Dermis microvascular lymphatic vessel endothelial cell (primary cell): ENCODE data around the gene MPDZ. TPM values are rescaled to one million over a fixed set of nuclear protein-coding genes. Genes with fewer than 3 reads are reported as not detected.
"Not testable (repeated sequence)": the region's sequence is repeated elsewhere in the genome, so short reads cannot be mapped to it uniquely, and the experiment has no call there.

Source experiments
- DNase-seq, 2 donors: peaks; one replicate each; pipeline versions ENCODE4 v3.0.0 to v3.0.0-alpha.2; 2010; ENCODE audit warnings: low read depth in 2 of 2
- total RNA-seq: library from RNA; depleted of rRNA; stranded (reverse); fragments of >200 nt; gene quantifications from 2 replicates; pipeline ENCODE4 v1.2.1, GENCODE V29; 2014

Gene MPDZ
- total RNA-seq, 1 donor from 2014 or later, result 65.6 TPM

DNA sequence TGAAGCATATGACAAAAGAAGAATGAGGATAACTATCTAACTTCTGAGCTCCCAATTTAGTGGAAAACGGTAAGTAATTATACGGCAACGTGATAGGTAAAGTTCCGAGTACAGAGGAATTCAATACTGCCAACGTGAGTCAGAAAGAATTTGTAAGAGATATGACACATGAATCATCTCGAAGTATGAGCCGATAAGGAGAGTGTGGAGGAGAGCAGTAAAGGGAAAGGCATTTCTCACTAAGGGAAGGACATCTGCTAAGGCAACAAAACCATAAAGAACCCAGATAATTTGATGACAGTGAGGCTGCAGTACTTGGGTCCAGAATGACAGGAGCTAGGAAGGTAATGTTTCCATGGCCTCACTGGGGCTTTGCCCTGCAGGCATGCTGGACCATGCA is 11.0 kb downstream of the MPDZ start:
- DNase-seq, result peak in 1 of 2 donors; percentile 81

DNA sequence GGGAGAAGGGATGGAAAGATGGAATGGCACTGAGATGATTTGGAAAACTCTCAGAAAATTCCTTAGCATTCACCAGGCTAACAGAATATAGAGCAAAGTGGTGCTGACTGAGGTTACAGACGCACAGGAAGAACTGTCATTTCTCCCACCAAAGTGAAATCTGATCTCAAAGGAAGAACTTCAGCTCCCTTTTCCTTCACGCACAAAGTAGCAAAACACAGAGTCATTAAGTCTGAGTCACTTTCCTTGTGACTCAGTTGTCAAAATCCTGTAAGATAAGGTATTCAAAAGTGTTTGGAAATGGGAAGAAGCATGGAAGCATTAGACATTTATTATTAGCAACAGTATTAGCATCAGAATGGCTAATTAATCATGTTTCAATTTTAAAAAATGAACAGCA is 11.7 kb downstream of the MPDZ start:
- DNase-seq, result peak in 1 of 2 donors; percentile 96

DNA sequence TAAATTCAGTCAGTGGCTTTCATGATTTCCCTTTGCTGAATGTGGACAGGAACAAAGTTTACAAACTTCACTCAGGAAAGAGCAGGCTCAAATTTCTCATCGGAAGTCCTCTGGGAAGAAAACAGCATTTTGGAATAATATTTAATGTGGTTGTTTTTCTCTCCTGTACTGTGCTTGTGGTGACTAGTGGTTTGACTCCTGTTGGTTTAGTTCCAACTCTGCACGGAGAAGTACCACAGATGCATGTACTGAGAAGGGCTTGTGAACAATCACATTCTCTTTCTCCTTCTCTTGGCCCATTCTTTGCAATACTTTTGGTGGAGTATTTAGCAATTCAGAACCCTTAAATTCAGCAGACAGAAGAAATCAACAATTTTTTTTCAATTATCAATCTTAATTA is 13.3 kb downstream of the MPDZ start:
- peak in 1 of 2 donors; percentile 87 for DNase-seq

DNA sequence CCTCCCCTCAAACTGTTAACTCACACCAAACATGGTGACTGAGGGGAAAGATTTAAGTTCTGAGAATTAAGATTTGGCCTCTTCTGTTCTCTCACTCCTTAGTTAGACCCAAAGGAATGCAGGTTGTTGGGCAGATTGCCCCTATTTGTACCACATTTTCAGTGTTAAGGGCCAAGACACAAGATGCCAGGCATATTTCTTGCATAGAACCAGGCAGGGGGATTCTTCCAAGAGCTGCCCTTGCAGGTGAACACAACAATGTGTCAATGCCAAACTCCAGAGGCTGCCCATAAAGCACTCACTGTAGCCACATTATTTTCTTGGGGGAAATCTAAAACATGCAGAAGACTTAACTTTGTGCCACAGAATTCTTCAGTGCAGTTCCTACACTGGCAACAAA is 14.7 kb downstream of the MPDZ start:
- DNase-seq, result no peak

DNA sequence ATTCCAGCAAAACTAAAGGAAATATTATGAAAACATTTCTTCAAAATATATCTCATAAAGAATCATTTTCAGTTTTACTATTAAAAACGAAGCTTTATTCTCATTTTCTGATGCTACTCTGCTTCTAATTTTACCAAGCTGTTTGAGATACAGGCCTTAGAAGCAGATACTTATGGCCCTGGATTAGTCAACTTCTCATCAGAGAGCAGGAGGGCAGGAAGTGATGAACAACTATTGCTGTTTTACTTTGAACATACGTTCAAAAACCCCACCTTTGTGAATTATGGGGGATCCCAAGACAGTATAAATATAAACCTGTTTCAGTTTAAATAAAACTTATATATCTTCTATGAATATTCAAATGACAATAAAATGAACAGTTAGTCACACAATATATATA is 16.0 kb downstream of the MPDZ start:
- DNase-seq, result peak in 1 of 2 donors; percentile 42

DNA sequence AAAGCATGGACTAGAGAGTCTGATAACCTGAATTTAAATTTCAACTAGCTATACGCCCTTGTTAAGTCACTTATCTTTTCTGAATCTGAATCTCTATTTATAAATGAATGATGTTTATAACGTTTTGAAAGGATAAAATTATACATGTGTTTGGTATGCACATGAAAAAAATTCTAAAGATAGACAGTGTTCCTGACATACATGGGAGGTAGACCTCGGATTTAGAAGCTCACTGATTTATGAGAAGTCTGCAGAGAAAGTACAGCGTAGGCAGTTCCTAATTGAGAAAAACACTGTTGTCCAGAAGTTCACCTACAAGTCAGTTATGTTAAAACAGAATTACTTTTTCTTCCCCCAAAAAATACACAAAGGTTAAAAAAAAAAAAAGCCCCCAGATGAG is 26.6 kb downstream of the MPDZ start:
- no peak for DNase-seq

DNA sequence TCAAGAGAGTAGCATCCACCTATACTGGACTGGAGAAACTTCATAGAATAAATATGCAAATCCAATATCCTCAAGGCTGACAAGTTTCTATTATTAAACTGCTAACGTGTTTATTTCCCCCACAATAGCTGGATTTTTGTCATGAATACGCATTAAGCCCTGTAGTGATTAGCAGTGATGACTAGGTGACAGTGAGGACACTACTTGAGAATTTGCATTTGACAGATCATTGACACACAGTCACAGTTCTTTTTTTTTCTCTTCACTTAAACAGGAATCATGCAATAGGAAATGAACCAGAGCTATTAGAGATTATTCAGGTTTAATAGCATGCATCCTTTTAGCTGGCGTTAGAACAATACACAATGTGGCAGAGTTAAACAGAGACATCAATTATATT is 35.3 kb downstream of the MPDZ start:
- DNase-seq, result no peak

DNA sequence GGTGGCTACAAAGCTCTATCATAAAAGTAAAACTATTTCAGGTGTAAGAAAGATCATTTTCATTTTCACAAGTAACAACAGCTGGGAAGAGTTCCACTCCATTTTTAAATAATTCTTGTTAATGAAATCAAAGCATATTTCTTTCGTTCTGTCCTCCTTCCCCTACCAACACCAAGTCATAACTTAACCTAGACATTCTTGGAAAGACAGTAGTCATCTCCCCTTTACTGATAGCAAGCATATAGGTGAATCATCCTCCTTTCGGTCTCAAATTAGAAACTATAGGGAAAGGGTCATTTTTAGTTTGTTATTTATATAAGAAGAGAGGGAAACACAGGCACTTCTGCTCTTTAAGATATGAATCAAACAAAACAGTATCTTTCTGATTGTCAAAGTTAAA is 38.2 kb downstream of the MPDZ start:
- no peak for DNase-seq

DNA sequence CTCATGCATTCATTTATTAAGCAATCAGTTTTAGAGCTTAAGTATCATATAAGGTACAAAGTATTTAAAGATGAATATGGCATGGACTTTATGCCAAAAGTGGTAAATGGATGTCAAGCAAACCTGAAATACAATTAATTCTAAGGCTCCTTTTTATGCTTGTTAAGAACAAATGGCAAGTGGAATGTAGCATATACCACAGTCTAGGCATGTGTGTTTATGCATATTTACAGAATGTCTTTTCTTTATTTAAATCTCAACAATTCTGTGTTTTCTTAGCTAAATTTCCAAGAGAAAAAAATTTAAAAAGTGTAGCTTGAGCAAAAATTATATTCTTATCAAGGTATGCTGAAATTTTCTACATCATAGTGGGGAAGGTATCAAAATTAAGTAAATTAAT is 39.8 kb downstream of the MPDZ start:
- no peak for DNase-seq

DNA sequence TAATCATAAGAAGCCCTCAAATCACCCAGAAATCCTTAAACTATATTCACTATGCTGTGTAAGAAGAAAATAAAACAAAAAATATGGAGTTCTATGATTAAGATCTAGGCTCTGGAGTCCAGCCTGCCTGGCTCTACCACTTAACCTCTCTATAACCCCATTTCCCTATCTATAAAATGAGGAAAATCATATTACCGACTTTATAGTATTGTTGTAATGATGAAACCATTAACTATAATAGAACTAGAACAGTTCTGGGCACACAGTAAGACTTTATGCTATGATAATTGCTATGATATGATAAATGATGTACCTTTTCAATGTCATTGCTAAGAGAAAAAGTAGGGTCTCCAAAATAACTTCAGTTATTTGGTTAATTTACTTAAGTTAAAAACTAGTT is 40.3 kb downstream of the MPDZ start:
- no peak for DNase-seq

DNA sequence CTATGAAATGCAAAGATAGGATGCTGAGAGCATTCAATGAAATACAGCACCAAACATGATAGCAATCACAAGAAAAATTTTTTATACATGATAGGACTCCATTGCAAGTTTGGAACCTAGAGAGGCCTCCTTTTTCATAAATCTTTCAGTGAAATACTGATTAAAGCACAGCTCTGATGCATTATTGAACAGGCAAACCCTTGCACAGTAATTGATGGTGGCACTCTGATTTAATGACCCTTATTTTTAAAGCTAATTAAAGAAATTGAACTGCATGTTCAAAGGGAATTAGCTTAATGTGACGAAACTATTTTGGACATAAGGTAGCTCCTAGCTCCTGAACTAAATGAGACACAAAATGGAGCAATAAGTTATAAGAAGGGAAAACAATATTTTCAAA is 44.6 kb downstream of the MPDZ start:
- DNase-seq, result no peak

DNA sequence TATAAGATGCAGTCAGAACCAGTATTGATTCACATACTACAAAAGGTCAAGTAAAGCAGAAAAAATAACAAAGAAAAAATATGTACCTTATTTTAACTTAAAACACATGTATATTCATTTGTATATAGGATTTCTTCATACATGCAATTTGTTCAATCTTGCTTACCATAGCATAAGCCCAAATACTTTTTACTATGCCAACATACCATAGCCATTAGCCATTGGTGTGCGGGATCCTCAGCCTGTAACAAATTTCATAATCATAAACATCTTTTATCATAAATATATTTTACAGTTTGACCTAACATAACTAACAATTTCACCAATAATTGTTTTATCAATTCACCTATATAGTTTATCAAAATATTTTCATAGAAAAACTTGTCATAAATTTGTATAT is 51.1 kb downstream of the MPDZ start:
- DNase-seq, result no peak

DNA sequence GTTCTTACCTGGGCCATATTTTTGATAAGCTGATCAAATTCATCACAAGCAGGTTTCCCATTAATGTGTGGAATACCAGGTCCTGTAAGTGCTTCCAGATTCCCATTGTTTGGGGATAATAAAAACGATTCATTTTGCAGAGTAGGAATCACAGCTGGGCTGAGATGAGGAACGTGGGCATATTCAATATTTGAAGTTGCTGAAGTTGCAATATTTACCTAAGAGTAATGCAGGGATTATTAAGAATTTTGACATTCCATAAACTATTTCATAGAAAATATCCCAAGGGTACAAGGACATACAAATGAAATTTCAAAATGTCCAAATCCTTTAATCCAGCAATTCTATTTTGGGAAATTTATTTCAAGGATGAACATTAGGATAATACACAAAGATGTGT is 55.1 kb downstream of the MPDZ start:
- DNase-seq, result no peak

DNA sequence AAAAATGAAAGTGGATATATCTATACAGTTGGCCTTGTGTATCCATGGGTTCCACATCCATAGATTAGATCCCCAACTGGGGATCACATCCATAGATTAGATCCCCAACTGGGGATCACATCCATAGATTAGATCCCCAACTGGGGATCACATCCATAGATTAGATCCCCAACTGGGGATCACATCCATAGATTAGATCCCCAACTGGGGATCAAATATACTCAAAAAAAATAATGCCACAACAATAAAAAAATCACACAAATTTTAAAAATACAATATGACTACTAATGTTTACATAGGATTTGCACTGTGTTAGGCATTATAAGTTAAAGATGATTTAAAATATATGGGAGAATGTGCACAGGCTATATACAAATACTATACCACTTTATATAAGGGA is 56.8 kb downstream of the MPDZ start:
- not testable (repeated sequence) for DNase-seq

DNA sequence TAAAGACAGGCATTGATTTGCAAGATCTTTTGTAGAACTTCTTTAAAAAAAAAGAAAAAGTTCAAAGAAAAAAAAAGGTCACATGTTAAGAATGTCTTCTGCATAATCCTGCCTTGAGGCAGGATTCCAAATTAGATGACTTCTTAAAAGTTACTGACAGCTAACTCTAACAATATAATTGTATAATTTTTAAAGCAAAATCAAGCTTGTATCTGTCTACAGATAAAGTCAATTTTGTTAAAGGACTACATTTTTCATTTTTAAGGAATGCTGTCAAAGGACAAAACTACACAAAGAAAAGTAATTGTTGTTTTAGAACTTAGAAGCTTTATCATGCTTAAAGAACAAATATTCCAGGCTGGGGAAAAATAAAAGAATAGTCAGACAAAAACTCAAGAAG is 57.8 kb downstream of the MPDZ start:
- DNase-seq, result no peak

DNA sequence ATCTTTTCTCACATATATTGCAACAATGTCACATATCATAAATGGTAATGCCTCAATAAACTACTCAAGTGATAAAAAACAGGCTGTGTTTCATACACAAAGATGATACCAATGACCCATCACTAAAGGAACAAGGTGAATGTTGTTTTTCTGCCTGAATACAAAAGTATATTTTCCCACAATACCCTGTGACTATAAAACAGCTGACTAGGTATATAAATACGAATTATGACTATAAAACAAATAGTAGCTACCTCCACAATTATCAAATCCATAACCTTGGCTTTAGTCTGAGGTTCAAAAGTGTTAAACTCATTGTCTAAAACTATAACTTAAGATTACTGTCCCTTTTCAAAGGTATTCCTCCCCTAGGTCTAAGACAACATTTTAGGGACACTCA is 58.7 kb downstream of the MPDZ start:
- DNase-seq, result no peak

DNA sequence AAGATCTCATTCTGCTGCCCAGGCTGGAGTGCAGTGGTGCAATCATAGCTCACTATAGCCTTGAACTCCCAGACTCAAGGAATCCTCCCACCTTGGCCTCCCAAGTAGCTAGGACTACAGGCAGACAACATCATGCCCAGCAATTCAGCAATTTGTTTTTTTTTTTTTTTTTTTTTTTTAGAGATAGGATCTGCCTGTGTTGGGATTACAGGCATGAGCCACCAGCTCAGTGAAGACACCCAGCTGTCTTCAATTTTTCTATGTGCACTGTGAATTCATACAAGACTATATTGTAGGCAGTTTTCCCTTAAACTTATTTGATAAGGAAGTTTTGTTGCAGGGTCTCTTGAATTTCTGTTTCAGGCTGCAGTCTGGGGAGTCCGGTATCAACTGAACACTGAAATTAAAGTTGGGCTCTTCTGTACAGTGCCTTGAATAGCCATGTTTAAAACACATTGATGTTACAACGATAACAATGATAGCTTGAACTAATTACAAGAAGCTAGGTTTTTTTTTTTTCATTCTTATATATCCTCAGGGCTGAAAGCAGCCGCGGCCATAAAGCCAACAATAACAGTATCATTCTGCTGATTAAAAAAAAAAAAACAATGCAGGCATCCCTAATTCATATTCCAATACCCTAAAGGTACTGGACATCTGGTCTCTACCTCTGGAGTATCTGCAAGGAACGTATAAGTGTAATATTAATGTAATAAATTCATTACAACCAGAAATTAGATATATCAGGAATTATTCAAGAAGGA is 63.5 kb downstream of the MPDZ start:
- DNase-seq, result no peak

DNA sequence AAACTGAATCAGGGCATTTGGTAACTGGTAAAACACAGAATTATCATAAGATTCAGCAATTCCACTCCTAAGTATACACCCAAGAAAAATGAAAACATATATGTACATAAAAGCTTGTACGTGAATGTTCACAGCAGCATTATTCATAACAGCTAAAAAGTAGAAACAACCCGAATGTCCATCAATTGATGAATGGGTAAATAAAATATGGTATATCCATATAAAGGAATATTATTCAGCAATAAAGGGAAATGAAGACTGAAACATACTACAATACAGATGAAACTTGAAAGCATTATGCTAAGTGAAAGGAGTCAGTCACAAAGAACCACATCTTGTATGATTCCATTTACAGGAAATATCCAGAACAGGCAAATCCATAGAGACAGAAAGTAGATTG is 65.5 kb downstream of the MPDZ start:
- no peak for DNase-seq

DNA sequence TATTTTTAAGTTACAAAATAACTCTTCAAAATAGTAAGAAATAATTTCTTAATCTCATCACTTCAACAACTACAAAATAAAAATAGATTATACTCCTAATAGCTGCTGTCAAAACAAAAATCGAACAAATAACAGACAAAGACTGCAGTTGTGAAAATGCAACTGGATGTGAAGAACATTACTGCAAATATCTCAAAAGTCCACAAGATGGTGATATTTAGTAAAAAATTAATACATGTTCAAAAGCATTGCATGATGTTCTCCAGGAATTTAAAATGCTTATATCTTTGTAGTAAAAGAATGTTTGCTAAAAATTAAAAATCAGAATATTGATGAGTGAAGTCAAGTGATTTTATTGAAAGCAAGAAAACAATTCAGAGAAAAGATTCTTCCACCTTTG is 66.2 kb downstream of the MPDZ start:
- peak in 1 of 2 donors; percentile 57 for DNase-seq

DNA sequence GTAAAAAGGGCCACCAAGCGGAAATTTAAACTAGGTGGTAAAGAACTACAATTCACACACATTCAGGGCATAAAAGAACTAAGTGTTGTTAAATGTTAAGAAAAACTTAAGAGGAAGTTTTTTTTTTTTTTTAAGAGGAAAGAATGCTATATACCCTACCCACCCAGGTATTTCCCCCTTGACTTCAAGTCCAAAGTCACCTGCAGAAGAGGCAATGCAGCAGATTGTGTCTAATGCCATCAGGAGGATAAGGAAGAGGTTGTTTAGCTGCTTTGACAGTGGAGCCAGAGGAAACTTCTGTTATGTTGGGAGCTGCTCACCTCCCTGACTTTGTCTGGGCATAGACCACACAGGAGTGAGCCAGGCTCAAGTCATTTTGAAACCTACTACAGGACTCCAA is 69.2 kb downstream of the MPDZ start:
- DNase-seq, result peak in 1 of 2 donors; percentile 36

DNA sequence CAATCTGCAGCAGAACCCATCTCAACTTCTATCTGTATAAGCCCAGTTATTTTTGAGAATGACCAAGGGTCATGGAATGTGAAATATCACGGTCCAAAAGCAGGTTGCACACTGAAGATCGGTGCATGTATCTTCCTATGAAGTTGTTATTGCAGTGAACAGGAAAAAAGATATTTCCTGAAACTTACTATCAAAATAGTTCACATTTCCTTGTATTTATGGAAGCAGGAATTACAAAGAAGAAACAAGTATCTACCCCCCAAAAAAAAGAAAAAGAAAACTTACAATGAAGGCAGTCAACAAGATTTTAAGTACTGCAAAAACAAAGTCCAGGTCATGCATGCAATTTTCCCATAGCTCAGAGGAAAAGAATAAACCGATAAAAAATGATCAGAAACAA is 70.0 kb downstream of the MPDZ start:
- peak; percentile 60 to 94 for DNase-seq

DNA sequence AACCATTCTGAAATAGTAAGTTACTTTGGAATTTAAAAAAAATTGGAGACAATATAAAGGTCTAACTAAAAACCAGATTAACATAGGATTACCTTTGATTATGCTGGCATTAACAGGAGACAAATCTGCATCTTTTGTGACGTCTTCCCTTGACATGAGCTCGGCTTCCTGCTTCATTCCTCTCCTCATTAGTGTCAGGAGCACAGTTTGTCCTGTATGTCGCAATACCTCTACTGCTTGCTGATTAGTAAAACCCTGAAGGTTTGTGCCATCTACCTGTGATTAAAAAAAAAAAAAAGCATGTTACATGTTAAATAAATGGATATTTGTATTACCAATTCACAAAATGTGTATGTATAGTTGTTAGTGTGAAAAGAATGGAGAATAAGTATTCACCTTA is 73.7 kb downstream of the MPDZ start:
- DNase-seq, result no peak

DNA sequence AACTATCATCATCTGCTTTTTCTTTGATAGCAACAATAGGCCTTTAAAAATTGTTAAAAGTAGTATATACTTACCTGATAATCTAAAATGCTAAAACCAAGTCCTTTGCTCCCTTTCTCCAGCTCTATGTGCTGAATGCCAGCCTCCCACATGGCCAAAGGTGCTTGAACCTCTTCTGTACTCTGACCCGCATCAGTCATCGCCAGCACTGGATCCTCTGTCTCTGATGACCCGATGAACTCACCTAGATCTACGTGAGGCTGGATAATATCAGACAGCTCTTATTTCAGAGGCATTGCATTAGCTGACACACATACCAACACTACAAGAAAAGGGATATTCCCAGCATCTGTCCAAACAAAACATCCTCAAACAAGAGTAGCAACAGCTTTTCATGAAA is 89.5 kb downstream of the MPDZ start:
- no peak for DNase-seq

DNA sequence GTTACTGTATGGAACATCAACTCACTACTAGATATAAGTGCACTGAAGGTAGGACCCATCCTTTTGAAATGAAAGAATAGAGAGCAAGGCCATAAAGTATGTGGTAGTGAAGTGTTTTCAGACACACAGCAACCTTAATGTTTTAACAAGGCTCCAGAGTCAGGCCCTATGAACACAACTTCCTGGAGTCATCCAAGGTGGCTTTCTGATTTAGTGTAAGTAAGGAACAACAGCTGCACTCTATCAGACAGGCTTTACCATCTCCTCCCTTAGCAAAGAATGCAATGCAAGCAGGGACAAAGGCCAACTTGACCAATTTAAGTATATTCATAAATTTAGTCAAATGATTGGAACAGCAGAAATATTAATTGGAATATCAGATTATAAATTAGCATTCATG is 90.1 kb downstream of the MPDZ start:
- DNase-seq, result no peak
